Right lobe of liver (tissue), 4 donors: ENCODE data around the gene KRT28.

Source experiments
- CTCF ChIP-seq, 4 donors: fragments of 200-600 bp in 3 of 4; fragments of 450-650 bp in 1 of 4; IDR thresholded peaks; one replicate each; pipeline versions ENCODE4 v1.5.1 to v1.8.0; 2016 to 2022; ENCODE audit warnings: antibody characterized with exemption in 4 of 4, mild to moderate bottlenecking in 2 of 4
- POLR2A ChIP-seq: fragments of 450-650 bp; IDR thresholded peaks from one replicate; pipeline ENCODE4 v1.6.1; 2017; ENCODE audit warnings: antibody characterized with exemption, mild to moderate bottlenecking
- donor health status: DM: no; HTN: no; CAD: no.
- donor health status: DM: no; HTN: no; CAD: no.
- donor health status: DM: no; HTN: yes; CAD: no.

- no peak for TF ChIP-seq CTCF (IDR thresholded peaks at IDR 0.05)
- no peak for TF ChIP-seq POLR2A
These were observed 24.5 kb upstream of the KRT28 start for GRCh38 chr17:40824015-40824832.
